HEK293 (cell line): Measurements from ENCODE around the gene TSACC.

ENCODE experiments used
- CTCF ChIA-PET: fragments of 350-600 bp; formaldehyde crosslinking; extraction: SDS; loops from one replicate; lab custom pipeline; 2021; ENCODE audit warnings: antibody characterized with exemption; lab: Yijun Ruan, JAX
- POLR2A ChIA-PET: fragments of 300-600 bp; formaldehyde crosslinking; extraction: SDS; loops from one replicate; lab custom pipeline; 2020; ENCODE audit warnings: antibody characterized with exemption, inconsistent platforms; lab: Yijun Ruan, JAX
- H3K27ac ChIP-seq: fragments of 200-500 bp; sonication (Bioruptor generic); 2 replicates; pipeline ENCODE4 v1.5.1; 2014; ENCODE audit warnings: low read depth, low read length, control low read depth, inconsistent platforms; ENCODE audit errors: extremely low read depth
- H3K36me3 ChIP-seq, 2 experiments: fragments of 200-500 bp in 1 of 2; sonication (Bioruptor generic) in 1 of 2; 1 replicate in 1 of 2; 2 replicates in 1 of 2; pipeline ENCODE4 v1.5.1; 2014 to 2017; ENCODE audit warnings: inconsistent platforms in 2 of 2, low read length in 2 of 2; ENCODE audit not compliant: control insufficient read depth in 2 of 2, insufficient read depth in 1 of 2
- H3K4me1 ChIP-seq: fragments of 200-500 bp; sonication (Bioruptor generic); 2 replicates; pipeline ENCODE4 v1.5.1; 2014; ENCODE audit warnings: mild to moderate bottlenecking, low read length, inconsistent platforms; ENCODE audit not compliant: control insufficient read depth, insufficient read depth
- H3K4me3 ChIP-seq: 2 replicates; pipeline ENCODE4 v1.5.1; 2011; ENCODE audit warnings: low read depth, mild to moderate bottlenecking, control low read depth, low read length, moderate library complexity
- H3K9me3 ChIP-seq: fragments of 200-500 bp; sonication (Bioruptor generic); 2 replicates; pipeline ENCODE4 v1.5.1; 2014; ENCODE audit warnings: low read depth, low read length, inconsistent platforms; ENCODE audit not compliant: control insufficient read depth, insufficient read depth
- GLIS2 ChIP-seq: fragments of 450-650 bp; formaldehyde crosslinking; IDR thresholded peaks from 2 replicates; pipeline ENCODE4 v1.5.1; 2016; ENCODE audit warnings: missing biosample characterization, missing genetic modification characterization
- KLF7 ChIP-seq: fragments of 450-650 bp; formaldehyde crosslinking; IDR thresholded peaks from 2 replicates; pipeline ENCODE4 v1.5.1; 2016; ENCODE audit warnings: missing biosample characterization, missing genetic modification characterization, borderline replicate concordance
- SP2 ChIP-seq: fragments of 450-650 bp; formaldehyde crosslinking; IDR thresholded peaks from 2 replicates; pipeline ENCODE4 v1.5.1; 2016; ENCODE audit warnings: missing biosample characterization, missing genetic modification characterization
- TRIM28 ChIP-seq: IDR thresholded peaks from 2 replicates; pipeline ENCODE4 v1.6.1; 2011; ENCODE audit warnings: low read length, control low read depth, borderline replicate concordance
- ZBTB17 ChIP-seq: fragments of 450-650 bp; formaldehyde crosslinking; IDR thresholded peaks from 2 replicates; pipeline ENCODE4 v1.5.1; 2016; ENCODE audit warnings: missing biosample characterization, missing genetic modification characterization
- ZBTB21 ChIP-seq: fragments of 450-650 bp; formaldehyde crosslinking; IDR thresholded peaks from 2 replicates; pipeline ENCODE4 v1.5.1; 2017; ENCODE audit warnings: missing biosample characterization, missing genetic modification characterization
- ZBTB7A ChIP-seq: fragments of 450-650 bp; formaldehyde crosslinking; IDR thresholded peaks from 2 replicates; pipeline ENCODE4 v1.5.1; 2016; ENCODE audit warnings: low read depth, missing biosample characterization, missing genetic modification characterization
- ZBTB8A ChIP-seq: fragments of 450-650 bp; formaldehyde crosslinking; IDR thresholded peaks from 2 replicates; pipeline ENCODE4 v1.5.1; 2016; ENCODE audit warnings: missing biosample characterization, missing genetic modification characterization
- ZNF121 ChIP-seq: fragments of 450-650 bp; formaldehyde crosslinking; IDR thresholded peaks from 2 replicates; pipeline ENCODE4 v1.5.1; 2016; ENCODE audit warnings: missing biosample characterization, missing genetic modification characterization
- ZNF174 ChIP-seq: fragments of 450-650 bp; formaldehyde crosslinking; IDR thresholded peaks from 2 replicates; pipeline ENCODE4 v1.5.0; 2017; ENCODE audit warnings: missing biosample characterization, mild to moderate bottlenecking, missing genetic modification characterization
- ZNF211 ChIP-seq: fragments of 450-650 bp; formaldehyde crosslinking; IDR thresholded peaks from 2 replicates; pipeline ENCODE4 v1.5.1; 2016; ENCODE audit warnings: low read depth, missing biosample characterization, missing genetic modification characterization
- ZNF221 ChIP-seq: fragments of 450-650 bp; formaldehyde crosslinking; IDR thresholded peaks from 2 replicates; pipeline ENCODE4 v1.5.1; 2017; ENCODE audit warnings: missing biosample characterization, missing genetic modification characterization, borderline replicate concordance
- ZNF335 ChIP-seq: fragments of 450-650 bp; formaldehyde crosslinking; conservative IDR thresholded peaks from 2 replicates; pipeline ENCODE4 v1.5.1; 2016; ENCODE audit warnings: missing biosample characterization, missing genetic modification characterization
- ZNF366 ChIP-seq: fragments of 450-650 bp; formaldehyde crosslinking; conservative IDR thresholded peaks from 2 replicates; pipeline ENCODE4 v1.5.1; 2016; ENCODE audit warnings: missing biosample characterization, missing genetic modification characterization
- ZNF514 ChIP-seq: fragments of 450-650 bp; formaldehyde crosslinking; IDR thresholded peaks from 2 replicates; pipeline ENCODE4 v1.5.1; 2016; ENCODE audit warnings: missing biosample characterization, missing genetic modification characterization
- ZNF544 ChIP-seq: fragments of 450-650 bp; formaldehyde crosslinking; IDR thresholded peaks from 2 replicates; pipeline ENCODE4 v1.5.0; 2017; ENCODE audit warnings: missing biosample characterization, missing genetic modification characterization
- ZNF660 ChIP-seq: fragments of 450-650 bp; IDR thresholded peaks from 2 replicates; pipeline ENCODE4 v1.5.1; 2018; ENCODE audit warnings: missing biosample characterization, mild to moderate bottlenecking, missing genetic modification characterization
- ZNF701 ChIP-seq: fragments of 450-650 bp; formaldehyde crosslinking; IDR thresholded peaks from 2 replicates; pipeline ENCODE4 v1.5.1; 2016; ENCODE audit warnings: missing biosample characterization, missing genetic modification characterization
- TF ChIP-seq, protein P1 (sequence below): fragments of 450-650 bp; formaldehyde crosslinking; IDR thresholded peaks from 2 replicates; pipeline ENCODE4; 2016; ENCODE audit warnings: missing biosample characterization, missing genetic modification characterization
- TF ChIP-seq, protein P2 (sequence below): fragments of 450-650 bp; formaldehyde crosslinking; conservative IDR thresholded peaks from 2 replicates; pipeline ENCODE4 v1.5.1; 2016; ENCODE audit warnings: low read depth, missing biosample characterization, missing genetic modification characterization
- TF ChIP-seq, protein P3 (sequence below): fragments of 450-650 bp; formaldehyde crosslinking; IDR thresholded peaks from 2 replicates; pipeline ENCODE4 v1.5.1; 2017; ENCODE audit warnings: missing biosample characterization, missing genetic modification characterization
- TF ChIP-seq, protein P4 (sequence below): fragments of 450-650 bp; formaldehyde crosslinking; IDR thresholded peaks from 2 replicates; pipeline ENCODE4 v1.5.1; 2016; ENCODE audit warnings: missing biosample characterization, missing genetic modification characterization
- TF ChIP-seq, protein P5 (sequence below): fragments of 450-650 bp; formaldehyde crosslinking; IDR thresholded peaks from 2 replicates; pipeline ENCODE4 v1.5.1; 2016; ENCODE audit warnings: missing biosample characterization, missing genetic modification characterization
- TF ChIP-seq, protein P6 (sequence below): fragments of 450-650 bp; formaldehyde crosslinking; IDR thresholded peaks from 2 replicates; pipeline ENCODE4 v1.5.1; 2016; ENCODE audit warnings: missing biosample characterization, missing genetic modification characterization

TSACC gene

DNA sequence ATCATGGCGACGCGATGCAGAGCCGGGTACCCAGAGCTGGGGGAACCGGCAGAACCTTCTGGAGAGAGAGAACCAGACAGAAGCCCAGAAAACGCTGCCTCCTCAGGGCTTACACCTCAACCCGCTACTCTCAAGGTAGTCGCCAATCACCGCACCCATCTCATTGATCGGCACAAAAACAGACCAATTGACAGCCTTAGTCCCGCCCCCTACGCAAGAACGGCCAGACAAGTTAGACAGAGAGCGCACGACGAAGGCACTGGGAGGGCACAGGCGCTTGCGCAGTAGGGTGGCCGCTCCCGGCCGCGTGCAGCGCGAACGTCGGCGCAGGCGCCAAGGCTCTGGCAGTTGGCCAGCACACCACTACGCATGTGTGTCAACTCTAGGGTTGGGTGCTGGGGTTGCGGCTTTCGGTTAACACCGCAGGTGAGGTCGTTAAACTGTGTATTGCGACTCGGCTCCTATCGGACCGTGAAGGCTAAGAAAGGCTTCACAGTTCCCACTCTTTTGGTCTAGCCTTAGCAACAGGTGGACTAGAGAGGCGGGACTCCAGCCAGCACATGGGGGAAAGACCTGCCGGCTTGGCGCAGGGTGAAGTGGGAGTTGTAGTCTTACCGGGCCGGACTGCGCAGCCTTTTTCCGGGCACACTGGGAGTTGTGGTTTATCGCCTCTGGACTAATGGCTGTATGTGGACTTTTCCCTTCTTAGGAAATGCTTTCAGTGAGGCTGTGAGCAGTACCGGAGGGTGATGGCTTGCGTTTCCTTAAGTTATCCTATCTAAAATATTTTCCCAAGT is at the start of gene TSACC, which contains the start of gene CCT3:
Gene TSACC (plus strand): TSS at position 347 of the 797 bp plus-strand sequence. CDS start 1,232 bp downstream, outside the sequence.
Gene CCT3 (minus strand): TSS at position 113 of the 797 bp plus-strand sequence. CDS start 108 bp downstream, at position 5.
- Histone ChIP-seq H3K36me3 (peaks cover 23 to 33% of the 10 kb centered on the region in 2 experiments), H3K9me3 (no peaks in the 10 kb centered on the region), H3K27ac (peak within 1 kb of the TSS; percentile 68), H3K4me3 (peak within 1 kb of the TSS; percentile 71), H3K4me1 (peaks cover 5% of the 10 kb centered on the region; the same call in 1 of the 2 replicates)
- POLR2A ChIA-PET = interaction anchor here (0.8 to 1.4 kb wide), 9 partner anchors 8 to 85 kb away, joined by 3 to 9 read pairs (median 3); partner anchors contain the start of genes SMG5 and TMEM79
- CTCF ChIA-PET = interaction anchor here (0.7 to 2.1 kb wide), 5 partner anchors 19 to 403 kb away, joined by 3 to 14 read pairs (median 4); no protein-coding TSS in a partner anchor
- TF ChIP-seq ZNF701 (tag by site-specific recombination) (no peak), ZBTB8A (tag by site-specific recombination) (peak; percentile 99), ZBTB17 (0 out of 2 replicates have a peak, but pooled peaks have one; percentile 19), SP2 (peak; percentile 99), ZBTB21 (tag by site-specific recombination) (no peak), ZNF660 (tag by site-specific recombination) (peak; percentile 29), ZBTB7A (tag by site-specific recombination) (no peak; the same call in 1 of the 2 replicates), ZNF174 (tag by site-specific recombination) (no peak), ZNF211 (no peak), ZNF121 (tag by site-specific recombination) (no peak), ZNF221 (tag by site-specific recombination) (no peak), GLIS2 (no peak), ZNF544 (tag by site-specific recombination) (no peak), ZNF514 (tag by site-specific recombination) (no peak), ZNF366 (tag by site-specific recombination) (peak; percentile 96), TRIM28 (peak; percentile 22; the same call in 1 of the 2 replicates), ZNF335 (tag by site-specific recombination) (peak; percentile 100), KLF7 (no peak)
- TF ChIP-seq, protein P1, sequence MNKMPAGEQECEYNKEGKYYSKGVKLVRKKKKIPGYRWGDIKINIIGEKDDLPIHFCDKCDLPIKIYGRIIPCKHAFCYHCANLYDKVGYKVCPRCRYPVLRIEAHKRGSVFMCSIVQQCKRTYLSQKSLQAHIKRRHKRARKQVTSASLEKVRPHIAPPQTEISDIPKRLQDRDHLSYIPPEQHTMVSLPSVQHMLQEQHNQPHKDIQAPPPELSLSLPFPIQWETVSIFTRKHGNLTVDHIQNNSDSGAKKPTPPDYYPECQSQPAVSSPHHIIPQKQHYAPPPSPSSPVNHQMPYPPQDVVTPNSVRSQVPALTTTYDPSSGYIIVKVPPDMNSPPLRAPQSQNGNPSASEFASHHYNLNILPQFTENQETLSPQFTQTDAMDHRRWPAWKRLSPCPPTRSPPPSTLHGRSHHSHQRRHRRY (tag by site-specific recombination) = no peak
- TF ChIP-seq, protein P2, sequence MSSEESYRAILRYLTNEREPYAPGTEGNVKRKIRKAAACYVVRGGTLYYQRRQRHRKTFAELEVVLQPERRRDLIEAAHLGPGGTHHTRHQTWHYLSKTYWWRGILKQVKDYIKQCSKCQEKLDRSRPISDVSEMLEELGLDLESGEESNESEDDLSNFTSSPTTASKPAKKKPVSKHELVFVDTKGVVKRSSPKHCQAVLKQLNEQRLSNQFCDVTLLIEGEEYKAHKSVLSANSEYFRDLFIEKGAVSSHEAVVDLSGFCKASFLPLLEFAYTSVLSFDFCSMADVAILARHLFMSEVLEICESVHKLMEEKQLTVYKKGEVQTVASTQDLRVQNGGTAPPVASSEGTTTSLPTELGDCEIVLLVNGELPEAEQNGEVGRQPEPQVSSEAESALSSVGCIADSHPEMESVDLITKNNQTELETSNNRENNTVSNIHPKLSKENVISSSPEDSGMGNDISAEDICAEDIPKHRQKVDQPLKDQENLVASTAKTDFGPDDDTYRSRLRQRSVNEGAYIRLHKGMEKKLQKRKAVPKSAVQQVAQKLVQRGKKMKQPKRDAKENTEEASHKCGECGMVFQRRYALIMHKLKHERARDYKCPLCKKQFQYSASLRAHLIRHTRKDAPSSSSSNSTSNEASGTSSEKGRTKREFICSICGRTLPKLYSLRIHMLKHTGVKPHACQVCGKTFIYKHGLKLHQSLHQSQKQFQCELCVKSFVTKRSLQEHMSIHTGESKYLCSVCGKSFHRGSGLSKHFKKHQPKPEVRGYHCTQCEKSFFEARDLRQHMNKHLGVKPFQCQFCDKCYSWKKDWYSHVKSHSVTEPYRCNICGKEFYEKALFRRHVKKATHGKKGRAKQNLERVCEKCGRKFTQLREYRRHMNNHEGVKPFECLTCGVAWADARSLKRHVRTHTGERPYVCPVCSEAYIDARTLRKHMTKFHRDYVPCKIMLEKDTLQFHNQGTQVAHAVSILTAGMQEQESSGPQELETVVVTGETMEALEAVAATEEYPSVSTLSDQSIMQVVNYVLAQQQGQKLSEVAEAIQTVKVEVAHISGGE (tag by site-specific recombination) = peak; percentile 27; the same call in 1 of the 2 replicates
- TF ChIP-seq, protein P3, sequence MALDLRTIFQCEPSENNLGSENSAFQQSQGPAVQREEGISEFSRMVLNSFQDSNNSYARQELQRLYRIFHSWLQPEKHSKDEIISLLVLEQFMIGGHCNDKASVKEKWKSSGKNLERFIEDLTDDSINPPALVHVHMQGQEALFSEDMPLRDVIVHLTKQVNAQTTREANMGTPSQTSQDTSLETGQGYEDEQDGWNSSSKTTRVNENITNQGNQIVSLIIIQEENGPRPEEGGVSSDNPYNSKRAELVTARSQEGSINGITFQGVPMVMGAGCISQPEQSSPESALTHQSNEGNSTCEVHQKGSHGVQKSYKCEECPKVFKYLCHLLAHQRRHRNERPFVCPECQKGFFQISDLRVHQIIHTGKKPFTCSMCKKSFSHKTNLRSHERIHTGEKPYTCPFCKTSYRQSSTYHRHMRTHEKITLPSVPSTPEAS (tag by site-specific recombination) = 0 out of 2 replicates have a peak, but pooled peaks have one; percentile 8
- TF ChIP-seq, protein P4, sequence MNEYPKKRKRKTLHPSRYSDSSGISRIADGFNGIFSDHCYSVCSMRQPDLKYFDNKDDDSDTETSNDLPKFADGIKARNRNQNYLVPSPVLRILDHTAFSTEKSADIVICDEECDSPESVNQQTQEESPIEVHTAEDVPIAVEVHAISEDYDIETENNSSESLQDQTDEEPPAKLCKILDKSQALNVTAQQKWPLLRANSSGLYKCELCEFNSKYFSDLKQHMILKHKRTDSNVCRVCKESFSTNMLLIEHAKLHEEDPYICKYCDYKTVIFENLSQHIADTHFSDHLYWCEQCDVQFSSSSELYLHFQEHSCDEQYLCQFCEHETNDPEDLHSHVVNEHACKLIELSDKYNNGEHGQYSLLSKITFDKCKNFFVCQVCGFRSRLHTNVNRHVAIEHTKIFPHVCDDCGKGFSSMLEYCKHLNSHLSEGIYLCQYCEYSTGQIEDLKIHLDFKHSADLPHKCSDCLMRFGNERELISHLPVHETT = no peak; the same call in 1 of the 2 replicates
- TF ChIP-seq, protein P5, sequence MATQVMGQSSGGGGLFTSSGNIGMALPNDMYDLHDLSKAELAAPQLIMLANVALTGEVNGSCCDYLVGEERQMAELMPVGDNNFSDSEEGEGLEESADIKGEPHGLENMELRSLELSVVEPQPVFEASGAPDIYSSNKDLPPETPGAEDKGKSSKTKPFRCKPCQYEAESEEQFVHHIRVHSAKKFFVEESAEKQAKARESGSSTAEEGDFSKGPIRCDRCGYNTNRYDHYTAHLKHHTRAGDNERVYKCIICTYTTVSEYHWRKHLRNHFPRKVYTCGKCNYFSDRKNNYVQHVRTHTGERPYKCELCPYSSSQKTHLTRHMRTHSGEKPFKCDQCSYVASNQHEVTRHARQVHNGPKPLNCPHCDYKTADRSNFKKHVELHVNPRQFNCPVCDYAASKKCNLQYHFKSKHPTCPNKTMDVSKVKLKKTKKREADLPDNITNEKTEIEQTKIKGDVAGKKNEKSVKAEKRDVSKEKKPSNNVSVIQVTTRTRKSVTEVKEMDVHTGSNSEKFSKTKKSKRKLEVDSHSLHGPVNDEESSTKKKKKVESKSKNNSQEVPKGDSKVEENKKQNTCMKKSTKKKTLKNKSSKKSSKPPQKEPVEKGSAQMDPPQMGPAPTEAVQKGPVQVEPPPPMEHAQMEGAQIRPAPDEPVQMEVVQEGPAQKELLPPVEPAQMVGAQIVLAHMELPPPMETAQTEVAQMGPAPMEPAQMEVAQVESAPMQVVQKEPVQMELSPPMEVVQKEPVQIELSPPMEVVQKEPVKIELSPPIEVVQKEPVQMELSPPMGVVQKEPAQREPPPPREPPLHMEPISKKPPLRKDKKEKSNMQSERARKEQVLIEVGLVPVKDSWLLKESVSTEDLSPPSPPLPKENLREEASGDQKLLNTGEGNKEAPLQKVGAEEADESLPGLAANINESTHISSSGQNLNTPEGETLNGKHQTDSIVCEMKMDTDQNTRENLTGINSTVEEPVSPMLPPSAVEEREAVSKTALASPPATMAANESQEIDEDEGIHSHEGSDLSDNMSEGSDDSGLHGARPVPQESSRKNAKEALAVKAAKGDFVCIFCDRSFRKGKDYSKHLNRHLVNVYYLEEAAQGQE (tag by site-specific recombination) = no peak
- TF ChIP-seq, protein P6, sequence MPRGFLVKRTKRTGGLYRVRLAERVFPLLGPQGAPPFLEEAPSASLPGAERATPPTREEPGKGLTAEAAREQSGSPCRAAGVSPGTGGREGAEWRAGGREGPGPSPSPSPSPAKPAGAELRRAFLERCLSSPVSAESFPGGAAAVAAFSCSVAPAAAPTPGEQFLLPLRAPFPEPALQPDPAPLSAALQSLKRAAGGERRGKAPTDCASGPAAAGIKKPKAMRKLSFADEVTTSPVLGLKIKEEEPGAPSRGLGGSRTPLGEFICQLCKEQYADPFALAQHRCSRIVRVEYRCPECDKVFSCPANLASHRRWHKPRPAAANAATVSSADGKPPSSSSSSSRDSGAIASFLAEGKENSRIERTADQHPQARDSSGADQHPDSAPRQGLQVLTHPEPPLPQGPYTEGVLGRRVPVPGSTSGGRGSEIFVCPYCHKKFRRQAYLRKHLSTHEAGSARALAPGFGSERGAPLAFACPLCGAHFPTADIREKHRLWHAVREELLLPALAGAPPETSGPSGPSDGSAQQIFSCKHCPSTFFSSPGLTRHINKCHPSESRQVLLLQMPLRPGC (tag by site-specific recombination) = no peak
